LNCAP (cell line): ENCODE measurements around the gene ST7L.

ENCODE experiments used
- TF ChIP-seq, protein P1 (sequence below): fragments of 450-650 bp; IDR thresholded peaks from 2 replicates; pipeline ENCODE4 v1.5.1; 2017; ENCODE audit warnings: mild to moderate bottlenecking

Gene ST7L

DNA sequence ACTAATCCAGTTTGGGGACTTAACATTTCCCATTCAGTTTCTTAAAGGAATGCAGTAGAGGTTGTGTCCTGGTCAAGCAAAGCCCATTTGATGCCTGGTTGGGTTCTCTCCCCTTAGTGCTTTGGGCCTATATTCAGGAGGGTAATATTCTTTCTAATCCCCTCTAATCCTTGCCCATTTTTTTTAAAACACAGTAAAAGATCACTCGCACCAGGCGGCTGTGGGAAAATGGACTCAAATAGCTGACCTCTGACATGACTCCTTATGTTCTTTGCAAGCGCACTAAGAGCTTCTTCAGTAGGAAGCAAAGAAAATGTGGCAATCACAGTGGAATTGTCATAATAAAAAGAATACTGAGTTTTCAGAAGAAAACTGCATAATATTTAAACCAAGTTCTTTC lies 60.3 kb downstream of the ST7L start:
- TF ChIP-seq, protein P1, sequence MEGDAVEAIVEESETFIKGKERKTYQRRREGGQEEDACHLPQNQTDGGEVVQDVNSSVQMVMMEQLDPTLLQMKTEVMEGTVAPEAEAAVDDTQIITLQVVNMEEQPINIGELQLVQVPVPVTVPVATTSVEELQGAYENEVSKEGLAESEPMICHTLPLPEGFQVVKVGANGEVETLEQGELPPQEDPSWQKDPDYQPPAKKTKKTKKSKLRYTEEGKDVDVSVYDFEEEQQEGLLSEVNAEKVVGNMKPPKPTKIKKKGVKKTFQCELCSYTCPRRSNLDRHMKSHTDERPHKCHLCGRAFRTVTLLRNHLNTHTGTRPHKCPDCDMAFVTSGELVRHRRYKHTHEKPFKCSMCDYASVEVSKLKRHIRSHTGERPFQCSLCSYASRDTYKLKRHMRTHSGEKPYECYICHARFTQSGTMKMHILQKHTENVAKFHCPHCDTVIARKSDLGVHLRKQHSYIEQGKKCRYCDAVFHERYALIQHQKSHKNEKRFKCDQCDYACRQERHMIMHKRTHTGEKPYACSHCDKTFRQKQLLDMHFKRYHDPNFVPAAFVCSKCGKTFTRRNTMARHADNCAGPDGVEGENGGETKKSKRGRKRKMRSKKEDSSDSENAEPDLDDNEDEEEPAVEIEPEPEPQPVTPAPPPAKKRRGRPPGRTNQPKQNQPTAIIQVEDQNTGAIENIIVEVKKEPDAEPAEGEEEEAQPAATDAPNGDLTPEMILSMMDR, result no peak

DNA sequence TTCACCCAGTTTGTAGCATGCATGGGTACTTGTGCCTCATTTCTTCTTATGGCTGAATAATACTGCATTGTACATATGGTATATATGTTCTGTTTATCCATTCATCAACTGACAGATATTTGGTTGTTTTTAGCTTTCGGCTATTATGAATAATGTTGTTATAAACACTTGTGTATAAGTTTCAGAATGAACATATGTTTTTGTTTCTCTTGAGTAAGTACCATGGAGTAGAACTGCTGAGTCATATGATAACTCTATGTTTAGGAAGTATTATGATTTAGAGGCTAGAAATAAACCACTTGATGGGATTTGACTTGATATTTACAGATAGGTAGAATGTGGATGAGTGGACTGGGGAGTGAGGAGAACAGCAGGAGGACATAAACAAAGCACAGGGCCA lies 61.6 kb downstream of the ST7L start:
- TF ChIP-seq, protein P1, result no peak

DNA sequence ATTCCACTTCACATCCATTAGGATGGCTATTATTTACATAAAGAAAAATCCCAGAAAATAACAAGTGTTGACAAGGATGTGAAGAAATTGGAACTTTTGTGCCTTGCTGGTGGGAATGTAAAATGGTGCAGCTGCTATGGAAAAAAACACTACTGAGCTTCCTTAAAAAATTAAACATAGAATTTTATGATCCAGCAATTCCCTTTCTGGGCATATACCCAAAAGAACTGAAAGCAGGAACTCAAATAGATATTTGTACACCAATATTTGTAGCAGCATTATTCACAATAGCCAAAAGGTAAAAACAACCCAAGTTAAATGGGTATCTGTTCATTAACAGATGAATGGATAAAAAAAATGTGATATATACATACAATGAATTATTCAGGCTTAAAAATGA lies 64.5 kb downstream of the ST7L start:
- TF ChIP-seq, protein P1, result no peak

DNA sequence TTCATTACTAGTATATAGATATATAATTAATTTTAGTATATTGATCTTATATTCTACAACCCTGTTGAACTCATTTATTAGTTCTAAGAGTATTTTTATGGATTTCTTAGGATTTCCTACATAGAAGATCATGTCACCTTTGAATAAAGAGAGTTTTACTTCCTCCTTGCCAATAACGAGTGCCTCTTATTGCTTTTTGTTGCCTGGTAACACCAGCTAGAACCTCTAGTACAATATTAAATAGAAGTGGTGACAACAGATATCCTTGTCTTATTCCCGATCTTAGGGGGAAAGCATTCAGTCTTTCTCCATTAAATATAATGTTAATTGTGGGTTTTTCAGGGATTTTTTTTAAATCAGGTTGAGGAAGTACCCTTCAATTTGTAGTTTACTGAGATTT lies 69.4 kb downstream of the ST7L start:
- TF ChIP-seq, protein P1, result no peak

DNA sequence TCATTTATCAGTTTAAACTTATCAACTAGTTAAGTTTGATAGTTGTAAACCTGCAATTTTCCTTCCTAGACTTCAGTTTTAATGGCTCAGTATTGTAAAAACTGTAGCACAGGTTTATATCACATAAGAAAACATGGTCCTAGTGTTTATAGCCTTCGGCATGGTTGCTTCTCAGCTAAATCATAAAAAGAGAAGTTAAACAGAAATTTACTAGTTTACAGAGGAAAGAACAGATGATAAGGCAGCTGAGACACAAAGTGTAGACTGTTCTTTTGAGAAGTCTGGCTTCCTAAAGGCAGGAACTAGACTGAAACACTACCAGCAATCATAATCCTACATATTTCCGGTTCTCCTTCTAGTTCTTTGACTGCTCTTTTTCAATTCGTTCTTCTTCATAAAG lies 70.4 kb downstream of the ST7L start:
- TF ChIP-seq, protein P1, result no peak

DNA sequence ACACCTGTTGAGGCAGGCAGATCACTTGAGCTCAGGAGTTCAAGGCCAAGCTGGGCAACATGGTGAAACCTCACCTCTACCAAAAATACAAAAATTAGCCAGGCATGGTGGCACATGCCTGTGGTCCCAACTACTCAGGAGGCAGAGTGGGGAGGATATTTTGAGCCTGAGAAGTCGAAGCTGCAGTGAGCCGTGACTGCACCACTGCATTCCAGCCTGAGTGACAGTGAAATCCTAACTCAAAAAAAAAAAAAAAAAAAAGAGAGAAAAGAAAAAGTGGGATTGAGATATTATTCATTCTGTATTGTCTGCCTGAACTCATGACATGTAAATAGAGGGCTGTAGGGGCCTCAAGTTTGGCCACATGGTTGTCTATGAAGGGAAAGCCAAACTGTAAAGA lies 72.9 kb downstream of the ST7L start:
- TF ChIP-seq, protein P1, result no peak

DNA sequence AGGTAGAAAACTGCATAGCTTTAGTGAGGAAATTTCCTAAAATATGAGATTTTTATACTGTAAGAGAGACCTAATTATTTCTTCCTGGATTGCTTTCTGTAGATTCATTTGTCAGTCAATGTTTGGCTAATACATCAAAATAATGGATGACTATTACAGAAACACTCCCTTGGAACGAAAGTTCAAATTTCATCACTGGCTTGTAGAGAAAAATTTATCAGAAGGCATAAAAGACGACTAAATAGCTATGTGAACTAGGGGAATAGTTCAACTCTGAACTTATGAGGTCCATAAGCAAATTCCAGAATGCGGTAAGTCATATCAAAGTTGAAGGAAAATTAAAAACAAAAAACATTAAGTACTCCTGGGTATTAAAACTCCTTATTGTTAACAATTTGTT lies 74.2 kb downstream of the ST7L start:
- TF ChIP-seq, protein P1, result no peak

DNA sequence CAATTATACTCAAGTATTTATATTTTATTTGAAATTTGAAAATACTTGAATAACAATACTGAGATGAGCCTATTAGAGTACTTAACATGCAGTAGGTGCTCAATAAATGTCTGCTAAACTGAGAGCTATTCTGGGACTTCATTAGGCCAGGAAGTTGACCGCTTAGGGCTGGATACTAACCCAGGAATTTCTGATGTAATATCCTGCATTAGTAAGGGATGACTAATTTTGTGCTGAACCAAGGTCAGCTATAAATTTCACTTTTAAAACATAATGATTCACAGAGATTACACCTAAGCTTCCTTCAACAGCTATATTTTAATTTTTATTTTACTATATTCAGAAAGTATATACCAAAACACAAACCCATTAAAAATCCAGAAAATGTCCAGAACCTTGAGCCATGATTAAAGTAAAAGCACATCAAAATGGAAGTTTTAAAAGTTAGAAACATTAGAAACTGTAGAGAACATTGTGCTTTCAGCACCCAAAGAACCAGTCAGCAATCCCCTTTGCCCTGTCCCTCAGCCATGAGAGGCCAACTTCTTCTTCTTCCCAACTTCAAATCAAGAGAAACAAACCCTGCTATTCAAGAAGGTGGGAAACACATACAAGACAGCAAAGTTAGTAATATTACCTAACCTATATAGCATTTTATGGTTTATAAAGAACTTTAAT lies 74.8 kb downstream of the ST7L start:
- TF ChIP-seq, protein P1, result no peak
